ENCODE results near the gene LRRC8A. TPM values are rescaled to one million over a fixed set of nuclear protein-coding genes. Genes with fewer than 3 reads are reported as not detected.

Gene LRRC8A
- total RNA-seq, 2 experiments from 2014 or later: 22.9 to 26.9 TPM

DNA sequence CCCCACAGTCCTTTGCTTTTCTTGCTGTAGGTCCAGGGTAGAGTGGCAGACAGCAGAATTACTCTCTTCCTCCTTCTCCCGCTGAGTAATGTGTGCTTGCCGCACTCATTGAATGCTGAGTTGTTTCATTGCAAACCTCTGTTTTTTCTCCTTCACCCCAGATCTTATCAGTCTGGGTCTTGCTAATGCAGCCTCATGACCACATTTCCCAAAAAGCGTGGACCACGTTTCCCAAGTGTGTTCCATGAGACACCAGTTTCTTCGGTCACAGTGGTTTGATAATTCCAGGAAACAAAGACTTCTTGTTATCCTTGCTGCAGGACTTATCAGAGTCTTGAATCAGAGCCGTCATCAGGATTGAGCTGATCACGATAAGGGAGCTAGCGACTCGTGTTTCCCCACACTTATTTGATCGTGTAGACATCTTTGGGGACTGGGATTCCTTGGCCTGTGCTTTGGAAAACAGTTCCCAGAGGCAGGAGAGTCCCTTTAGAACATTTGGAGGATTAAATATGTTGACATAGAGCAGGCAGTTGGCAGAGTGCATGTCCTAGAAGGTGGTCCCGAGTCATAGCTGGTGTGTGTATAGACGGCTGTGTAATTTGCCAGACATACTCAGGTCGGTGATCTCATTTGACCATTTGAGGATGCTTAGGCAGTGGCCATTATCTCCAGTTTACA is 4.4 kb downstream of the LRRC8A start:
- POLR2A ChIA-PET: interaction anchor here (0.6 to 0.8 kb wide), 2 partner anchors 8 to 34 kb away, joined by 3 read pairs; no protein-coding TSS in a partner anchor
- CTCF ChIA-PET (ENCODE audit: unreplicated experiment): no interaction called here

DNA sequence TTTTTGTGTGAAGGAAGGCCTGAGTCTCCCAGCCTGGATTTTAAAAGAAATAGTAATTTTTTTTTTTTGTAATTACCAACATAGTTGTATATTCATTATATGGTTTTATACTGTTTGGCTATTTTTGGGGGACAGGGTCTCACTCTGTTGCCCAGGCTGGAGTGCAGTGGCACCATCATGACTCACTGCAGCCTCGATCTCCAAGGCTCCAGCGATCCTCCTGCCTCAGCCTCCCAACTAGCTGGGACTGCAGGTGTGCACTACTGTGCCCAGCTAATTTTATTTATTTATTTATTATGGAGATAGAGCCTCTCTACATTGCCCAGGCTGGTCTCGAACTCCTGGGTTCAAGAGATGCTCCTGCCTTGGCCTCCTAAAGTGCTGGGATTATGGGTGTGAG is 5.1 kb downstream of the LRRC8A start:
- no peak overlapping the region for H3K27ac ChIP-seq (ENCODE audit: low read depth, low read length, poor library complexity, severe bottlenecking)
- peaks cover 30% of the 10 kb centered on the region for H3K79me2 ChIP-seq (ENCODE audit: insufficient read depth, low read depth, low read length)
- H2AFZ ChIP-seq (ENCODE audit: low read length): no peak overlapping the region
- no TSS peak for BruUV-seq (replicated peaks)
- H3K4me1 ChIP-seq (ENCODE audit: insufficient read depth, low read length, poor library complexity, severe bottlenecking): peaks cover 14% of the 10 kb centered on the region
- CTCF ChIA-PET (ENCODE audit: unreplicated experiment): no interaction called here
- H3K9me3 ChIP-seq (ENCODE audit: low read length): no peaks in the 10 kb centered on the region
- no peaks in the 10 kb centered on the region for H3K9me2 ChIP-seq (ENCODE audit: insufficient read depth, low read length)
- POLR2A ChIA-PET: interaction anchor here (0.6 to 0.8 kb wide), 2 partner anchors 9 to 33 kb away, joined by 3 read pairs; no protein-coding TSS in a partner anchor
- peaks cover 71% of the 10 kb centered on the region for H3K36me3 ChIP-seq (ENCODE audit: insufficient read depth, low read length)
- no peak for DNase-seq (ENCODE audit: low spot score)
- no peak overlapping the region for H3K4me3 ChIP-seq (ENCODE audit: low read depth, low read length, poor library complexity, severe bottlenecking)
- TF ChIP-seq EZH2phosphoT487 (IDR thresholded peaks at IDR 0.05; ENCODE audit: borderline replicate concordance, low read depth, low read length): no peak
- H4K20me1 ChIP-seq (ENCODE audit: insufficient read depth, low read length): no peaks in the 10 kb centered on the region
- H3K4me2 ChIP-seq (ENCODE audit: low read length): no peak overlapping the region
- intact Hi-C loops (cut with micrococcal nuclease; ENCODE audit: unreplicated experiment): no loop called here

More for the DNA sequence above, 4.4 kb downstream of the LRRC8A start:
- Histone ChIP-seq H3K36me3 (ENCODE audit: insufficient read depth, low read length) (peaks cover 64% of the 10 kb centered on the region), H3K4me2 (ENCODE audit: low read length) (no peak overlapping the region), H4K20me1 (ENCODE audit: insufficient read depth, low read length) (no peaks in the 10 kb centered on the region), H2AFZ (ENCODE audit: low read length) (no peak overlapping the region), H3K9me2 (ENCODE audit: insufficient read depth, low read length) (no peaks in the 10 kb centered on the region), H3K27ac (ENCODE audit: low read depth, low read length, poor library complexity, severe bottlenecking) (no peak overlapping the region), H3K79me2 (ENCODE audit: insufficient read depth, low read depth, low read length) (peaks cover 30% of the 10 kb centered on the region), H3K4me1 (ENCODE audit: insufficient read depth, low read length, poor library complexity, severe bottlenecking) (peaks cover 14% of the 10 kb centered on the region), H3K9me3 (ENCODE audit: low read length) (no peaks in the 10 kb centered on the region), H3K4me3 (ENCODE audit: low read depth, low read length, poor library complexity, severe bottlenecking) (no peak overlapping the region)
- intact Hi-C loops (cut with micrococcal nuclease; ENCODE audit: unreplicated experiment): no loop called here
- no peak for DNase-seq (ENCODE audit: low spot score)
- no TSS peak for BruUV-seq (replicated peaks)
- no peak for TF ChIP-seq EZH2phosphoT487 (IDR thresholded peaks at IDR 0.05; ENCODE audit: borderline replicate concordance, low read depth, low read length)
- TF ChIP-seq, protein P1, sequence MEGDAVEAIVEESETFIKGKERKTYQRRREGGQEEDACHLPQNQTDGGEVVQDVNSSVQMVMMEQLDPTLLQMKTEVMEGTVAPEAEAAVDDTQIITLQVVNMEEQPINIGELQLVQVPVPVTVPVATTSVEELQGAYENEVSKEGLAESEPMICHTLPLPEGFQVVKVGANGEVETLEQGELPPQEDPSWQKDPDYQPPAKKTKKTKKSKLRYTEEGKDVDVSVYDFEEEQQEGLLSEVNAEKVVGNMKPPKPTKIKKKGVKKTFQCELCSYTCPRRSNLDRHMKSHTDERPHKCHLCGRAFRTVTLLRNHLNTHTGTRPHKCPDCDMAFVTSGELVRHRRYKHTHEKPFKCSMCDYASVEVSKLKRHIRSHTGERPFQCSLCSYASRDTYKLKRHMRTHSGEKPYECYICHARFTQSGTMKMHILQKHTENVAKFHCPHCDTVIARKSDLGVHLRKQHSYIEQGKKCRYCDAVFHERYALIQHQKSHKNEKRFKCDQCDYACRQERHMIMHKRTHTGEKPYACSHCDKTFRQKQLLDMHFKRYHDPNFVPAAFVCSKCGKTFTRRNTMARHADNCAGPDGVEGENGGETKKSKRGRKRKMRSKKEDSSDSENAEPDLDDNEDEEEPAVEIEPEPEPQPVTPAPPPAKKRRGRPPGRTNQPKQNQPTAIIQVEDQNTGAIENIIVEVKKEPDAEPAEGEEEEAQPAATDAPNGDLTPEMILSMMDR (conservative IDR thresholded peaks at IDR 0.05; ENCODE audit: low read length): no peak

DNA sequence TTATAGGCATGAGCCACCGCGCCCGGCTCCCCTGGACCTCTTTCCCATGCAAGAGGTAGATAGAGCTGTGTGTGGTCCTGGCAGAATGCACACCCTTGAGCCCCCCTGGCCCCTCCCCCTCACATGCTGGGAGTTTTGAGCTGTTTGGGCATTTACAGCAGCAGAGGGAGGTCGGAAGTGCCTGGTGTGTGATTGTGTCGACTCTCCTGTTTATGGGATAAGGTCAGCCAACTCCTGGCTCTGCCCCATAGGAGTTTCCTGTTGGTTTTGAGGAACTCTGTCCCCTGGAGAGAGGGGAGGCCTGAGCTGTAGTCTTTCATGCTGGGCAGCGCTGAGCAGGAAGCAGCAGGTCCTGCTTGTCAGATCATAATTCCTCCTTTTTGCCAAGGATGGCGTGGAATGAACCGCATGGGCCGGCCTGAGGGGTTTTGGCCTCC is 6.0 kb downstream of the LRRC8A start:
- no peak overlapping the region for H2AFZ ChIP-seq (ENCODE audit: low read length)
- intact Hi-C loops (cut with micrococcal nuclease; ENCODE audit: unreplicated experiment): no loop called here
- DNase-seq (ENCODE audit: low spot score): no peak
- no peaks in the 10 kb centered on the region for H3K9me2 ChIP-seq (ENCODE audit: insufficient read depth, low read length)
- no peak overlapping the region for H3K27ac ChIP-seq (ENCODE audit: low read depth, low read length, poor library complexity, severe bottlenecking)
- no peaks in the 10 kb centered on the region for H4K20me1 ChIP-seq (ENCODE audit: insufficient read depth, low read length)
- TF ChIP-seq, protein P1 (conservative IDR thresholded peaks at IDR 0.05; ENCODE audit: low read length): no peak
- no peak for TF ChIP-seq EZH2phosphoT487 (IDR thresholded peaks at IDR 0.05; ENCODE audit: borderline replicate concordance, low read depth, low read length)
- peaks cover 23% of the 10 kb centered on the region for H3K79me2 ChIP-seq (ENCODE audit: insufficient read depth, low read depth, low read length)
- POLR2A ChIA-PET: interaction anchor here (0.6 kb wide), 1 partner anchor 31 kb away, joined by 3 read pairs; no protein-coding TSS in a partner anchor
- no peak overlapping the region for H3K4me2 ChIP-seq (ENCODE audit: low read length)
- H3K4me1 ChIP-seq (ENCODE audit: insufficient read depth, low read length, poor library complexity, severe bottlenecking): peaks cover 14% of the 10 kb centered on the region
- CTCF ChIA-PET (ENCODE audit: unreplicated experiment): no interaction called here
- BruUV-seq (replicated peaks): no TSS peak
- no peak overlapping the region for H3K4me3 ChIP-seq (ENCODE audit: low read depth, low read length, poor library complexity, severe bottlenecking)
- peaks cover 78% of the 10 kb centered on the region for H3K36me3 ChIP-seq (ENCODE audit: insufficient read depth, low read length)
- no peaks in the 10 kb centered on the region for H3K9me3 ChIP-seq (ENCODE audit: low read length)

Data from OCI-LY7 (cell line).